HUES64 (cell line): ENCODE data around the gene HSPB3.

Source experiments
- H3K27ac ChIP-seq: 2 replicates; pipeline ENCODE4 v1.7.0; 2013; ENCODE audit warnings: low read depth, low read length, inconsistent platforms
- H3K27me3 ChIP-seq: 2 replicates; pipeline ENCODE4 v1.6.1; 2013; ENCODE audit warnings: mild to moderate bottlenecking, low read length; ENCODE audit not compliant: insufficient read depth
- H3K36me3 ChIP-seq: 2 replicates; pipeline ENCODE4 v1.6.1; 2013; ENCODE audit warnings: mild to moderate bottlenecking, low read length; ENCODE audit not compliant: insufficient read depth
- H3K4me1 ChIP-seq: 2 replicates; pipeline ENCODE4 v1.6.1; 2013; ENCODE audit warnings: mild to moderate bottlenecking, low read length, moderate library complexity; ENCODE audit not compliant: insufficient read depth
- H3K4me3 ChIP-seq: 2 replicates; pipeline ENCODE4 v1.5.1; 2013; ENCODE audit warnings: mild to moderate bottlenecking, low read length, moderate library complexity
- H3K9ac ChIP-seq: 2 replicates; pipeline ENCODE4 v1.6.1; 2013; ENCODE audit warnings: mild to moderate bottlenecking, low read depth, low read length
- H3K9me3 ChIP-seq: 2 replicates; pipeline ENCODE4 v1.6.1; 2013; ENCODE audit warnings: low read depth, low read length; ENCODE audit not compliant: insufficient read depth
- WGBS: fragments of 150-250, 120-280 bp; methylation state at CpG from one replicate; pipeline ENCODE4 v1.1.7; 2013; ENCODE audit warnings: missing lambda C conversion rate; 5-methylcytosine and 5-hydroxymethylcytosine counted together

HSPB3 gene

DNA sequence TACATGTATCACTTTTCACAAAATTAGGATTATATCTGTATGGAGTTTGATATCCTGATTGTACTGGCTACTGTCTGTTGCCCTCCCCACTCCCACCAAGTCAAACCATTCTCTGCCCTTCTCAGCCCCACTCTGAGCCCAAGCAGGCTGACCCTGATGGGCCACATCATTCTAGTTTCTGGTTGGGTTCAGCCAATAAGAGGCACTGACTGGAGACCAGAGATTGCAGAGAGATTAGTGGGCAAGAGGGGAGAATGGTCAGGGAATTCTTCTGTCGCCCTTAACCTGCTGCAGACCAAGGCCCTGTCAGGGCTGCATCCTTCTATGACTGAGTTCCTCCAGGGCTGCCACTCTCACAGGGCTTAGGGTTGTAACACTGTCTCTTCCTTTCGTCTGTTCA is 2.7 kb downstream of the HSPB3 start:
- Histone ChIP-seq H3K36me3 (no peaks in the 10 kb centered on the region), H3K9ac (no peak overlapping the region), H3K27me3 (no peaks in the 10 kb centered on the region), H3K4me3 (no peak overlapping the region), H3K9me3 (peaks cover 14% of the 10 kb centered on the region), H3K4me1 (peaks cover 14% of the 10 kb centered on the region), H3K27ac (no peak overlapping the region)
- 84% methylated on average over 2 of the region's 2 CpGs for WGBS

DNA sequence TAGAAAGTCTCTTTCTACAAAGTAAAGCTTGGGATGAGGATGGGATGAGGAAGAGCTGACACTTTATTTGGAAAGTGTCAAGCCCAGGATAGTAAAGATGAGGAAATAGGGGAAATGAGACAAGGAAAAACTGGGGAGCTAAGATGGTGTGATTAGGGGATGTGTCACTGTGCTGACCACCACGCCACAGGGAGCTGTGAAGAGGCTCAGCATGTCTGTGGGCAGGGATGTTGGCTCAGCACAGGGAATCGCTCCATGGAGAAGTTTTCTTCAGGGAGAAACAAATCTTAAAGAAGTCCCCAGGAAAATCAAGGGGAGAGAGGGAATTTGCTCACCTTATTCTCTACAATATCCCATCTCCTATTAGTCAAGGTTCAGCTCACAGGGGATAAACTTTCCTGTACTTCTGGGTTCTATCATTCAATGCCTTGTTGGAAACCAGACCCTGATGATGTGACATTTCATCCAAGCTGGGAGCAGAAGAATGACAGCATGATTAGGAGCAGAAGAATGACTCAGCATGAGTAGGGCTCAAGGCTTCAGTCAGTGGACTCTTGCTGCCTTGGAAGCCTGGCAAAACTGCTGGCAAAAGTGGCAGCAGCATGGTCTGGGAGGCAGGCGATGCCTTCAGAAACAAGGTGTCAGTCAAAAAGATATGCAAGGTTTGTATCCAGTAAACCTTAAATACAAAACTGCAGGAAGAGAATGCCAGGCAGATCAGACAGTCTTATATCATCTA is 4.9 kb downstream of the HSPB3 start:
- peaks cover 14% of the 10 kb centered on the region for H3K9me3 ChIP-seq
- H3K27ac ChIP-seq: no peak overlapping the region
- H3K9ac ChIP-seq: no peak overlapping the region
- H3K4me1 ChIP-seq: peaks cover 14% of the 10 kb centered on the region
- no peaks in the 10 kb centered on the region for H3K27me3 ChIP-seq
- H3K36me3 ChIP-seq: no peaks in the 10 kb centered on the region
- WGBS: 88% methylated on average over 3 of the region's 3 CpGs
- H3K4me3 ChIP-seq: no peak overlapping the region

- H3K9ac ChIP-seq: no peak overlapping the region
- H3K9me3 ChIP-seq: peaks cover 14% of the 10 kb centered on the region
- H3K36me3 ChIP-seq: no peaks in the 10 kb centered on the region
- 77% methylated on average over 5 of the region's 5 CpGs for WGBS
- H3K4me1 ChIP-seq: peaks cover 8% of the 10 kb centered on the region; the same call in 1 of the 2 replicates
- no peak overlapping the region for H3K27ac ChIP-seq
- H3K27me3 ChIP-seq: no peaks in the 10 kb centered on the region
- no peak overlapping the region for H3K4me3 ChIP-seq
Observed at GRCh38 chr5:54462281-54462680, 6.8 kb downstream of the HSPB3 start.

DNA sequence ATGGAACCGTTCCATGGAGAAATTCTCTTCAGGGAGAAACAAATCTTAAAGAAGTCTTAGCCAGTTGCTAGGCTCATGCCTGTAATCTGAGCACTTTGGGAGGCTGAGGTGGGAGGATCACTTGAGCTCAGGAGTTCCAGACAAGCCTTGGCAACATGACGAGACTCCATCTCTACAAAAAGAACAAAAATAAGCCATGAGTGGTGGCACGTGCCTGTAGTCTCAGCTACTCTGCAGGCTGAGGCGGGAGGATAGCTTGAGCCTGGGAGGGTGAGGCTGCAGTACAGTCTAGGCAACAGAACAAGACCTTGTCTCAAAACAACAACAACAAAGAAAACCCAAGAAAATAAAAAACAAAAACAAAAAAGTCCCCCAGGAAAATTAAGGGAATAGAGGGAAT is 8.2 kb downstream of the HSPB3 start:
- Histone ChIP-seq H3K27ac (no peak overlapping the region), H3K27me3 (no peaks in the 10 kb centered on the region), H3K4me1 (no peaks in the 10 kb centered on the region), H3K9ac (no peak overlapping the region), H3K4me3 (no peak overlapping the region), H3K36me3 (no peaks in the 10 kb centered on the region), H3K9me3 (peaks cover 14% of the 10 kb centered on the region)
- WGBS: 93% methylated on average over 4 of the region's 4 CpGs

GRCh38 chr5:54469622-54470021 is 14.1 kb downstream of the HSPB3 start:
- no peaks in the 10 kb centered on the region for H3K36me3 ChIP-seq
- 81% methylated on average over 2 of the region's 2 CpGs for WGBS
- H3K4me3 ChIP-seq: no peak overlapping the region
- H3K27ac ChIP-seq: no peak overlapping the region
- no peaks in the 10 kb centered on the region for H3K27me3 ChIP-seq
- no peaks in the 10 kb centered on the region for H3K4me1 ChIP-seq
- no peaks in the 10 kb centered on the region for H3K9me3 ChIP-seq
- no peak overlapping the region for H3K9ac ChIP-seq

- Histone ChIP-seq H3K36me3 (no peaks in the 10 kb centered on the region), H3K4me3 (no peak overlapping the region), H3K27me3 (no peaks in the 10 kb centered on the region), H3K9me3 (no peaks in the 10 kb centered on the region), H3K9ac (no peak overlapping the region), H3K4me1 (no peaks in the 10 kb centered on the region), H3K27ac (no peak overlapping the region)
- WGBS: 95% methylated on average over 2 of the region's 2 CpGs
Observed at GRCh38 chr5:54470128-54470527, 14.6 kb downstream of the HSPB3 start.

- Histone ChIP-seq H3K27me3 (no peaks in the 10 kb centered on the region), H3K36me3 (no peaks in the 10 kb centered on the region), H3K9me3 (no peaks in the 10 kb centered on the region), H3K4me3 (no peak overlapping the region), H3K27ac (no peak overlapping the region), H3K4me1 (no peaks in the 10 kb centered on the region), H3K9ac (no peak overlapping the region)
- WGBS: 88% methylated on average over 1 of the region's 1 CpG
Observed at GRCh38 chr5:54470677-54471076, 15.2 kb downstream of the HSPB3 start.

DNA sequence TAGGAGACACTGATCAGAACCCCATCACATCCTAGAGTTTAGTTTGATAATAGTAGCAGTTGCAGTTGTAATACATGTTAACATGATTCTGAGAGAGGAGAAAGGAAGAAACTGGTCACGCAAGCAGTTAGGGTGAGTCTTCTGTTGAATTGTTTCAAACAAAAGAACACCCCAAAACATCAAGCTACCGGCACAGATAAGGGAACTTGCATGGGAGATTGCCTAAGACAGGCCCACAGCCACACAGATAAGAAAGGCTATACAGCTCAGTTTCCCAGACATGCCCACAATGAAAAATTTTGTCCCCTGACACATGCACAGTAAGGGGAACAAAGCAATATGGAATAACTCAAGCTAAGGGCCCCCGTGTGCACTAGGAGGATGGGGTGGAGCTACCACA is 15.9 kb downstream of the HSPB3 start:
- no peaks in the 10 kb centered on the region for H3K27me3 ChIP-seq
- no peak overlapping the region for H3K9ac ChIP-seq
- H3K27ac ChIP-seq: no peak overlapping the region
- H3K9me3 ChIP-seq: no peaks in the 10 kb centered on the region
- H3K4me3 ChIP-seq: no peak overlapping the region
- no peaks in the 10 kb centered on the region for H3K4me1 ChIP-seq
- 76% methylated on average over 3 of the region's 3 CpGs for WGBS
- H3K36me3 ChIP-seq: no peaks in the 10 kb centered on the region

DNA sequence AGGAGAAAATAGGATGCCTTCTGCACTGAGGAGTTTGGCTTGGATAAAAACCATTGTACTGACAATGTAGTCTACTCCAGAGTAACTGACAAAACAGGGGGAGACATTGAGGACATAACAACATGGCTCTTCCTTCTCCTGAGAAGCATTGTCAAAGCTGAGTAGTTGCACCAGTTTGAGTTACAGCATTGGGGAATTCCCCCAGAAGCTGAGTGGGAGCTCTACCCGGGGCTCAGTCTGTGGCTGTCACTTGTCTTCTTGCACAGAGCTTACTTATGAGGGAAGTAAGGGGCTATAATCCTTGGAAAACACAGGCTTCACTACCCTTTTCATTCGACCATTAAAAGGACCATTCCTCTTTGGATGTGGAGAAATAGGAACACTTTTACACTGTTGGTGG is 21.2 kb downstream of the HSPB3 start:
- H3K36me3 ChIP-seq: no peaks in the 10 kb centered on the region
- H3K4me3 ChIP-seq: no peak overlapping the region
- WGBS: 90% methylated on average over 2 of the region's 2 CpGs
- H3K27ac ChIP-seq: no peak overlapping the region
- no peaks in the 10 kb centered on the region for H3K27me3 ChIP-seq
- no peaks in the 10 kb centered on the region for H3K4me1 ChIP-seq
- H3K9ac ChIP-seq: no peak overlapping the region
- no peaks in the 10 kb centered on the region for H3K9me3 ChIP-seq

DNA sequence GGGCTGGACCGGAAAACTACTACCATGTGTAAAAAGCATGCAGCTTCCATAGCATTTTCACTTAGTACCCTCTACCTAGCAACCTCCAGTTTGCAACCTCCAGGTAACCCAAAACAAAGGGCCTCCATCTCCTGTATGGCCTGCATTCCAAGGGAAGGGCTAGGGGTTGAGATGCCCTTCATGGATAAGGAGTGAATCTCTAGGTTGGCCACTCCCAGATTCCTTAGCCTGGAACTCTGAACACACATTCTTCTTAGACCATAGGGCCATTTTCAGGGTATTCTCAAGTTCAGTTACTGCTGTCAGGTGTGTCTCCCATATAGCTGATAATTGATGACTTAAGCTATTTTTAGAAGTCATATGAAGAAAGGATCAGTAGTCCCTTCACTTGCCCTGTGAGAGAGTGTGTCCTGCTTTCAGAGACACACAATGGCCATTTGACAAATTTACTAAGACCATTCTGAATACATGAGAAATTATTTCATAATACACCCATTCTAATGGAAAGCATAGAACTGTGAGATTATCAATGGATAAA is 22.5 kb downstream of the HSPB3 start:
- Histone ChIP-seq H3K27ac (no peak overlapping the region), H3K9me3 (no peaks in the 10 kb centered on the region), H3K27me3 (no peaks in the 10 kb centered on the region), H3K4me3 (no peak overlapping the region), H3K9ac (no peak overlapping the region), H3K4me1 (no peaks in the 10 kb centered on the region), H3K36me3 (no peaks in the 10 kb centered on the region)
- WGBS: 91% methylated on average over 1 of the region's 1 CpG

GRCh38 chr5:54480296-54480695 is 24.8 kb downstream of the HSPB3 start:
- Histone ChIP-seq H3K4me1 (no peaks in the 10 kb centered on the region), H3K9ac (no peak overlapping the region), H3K27ac (no peak overlapping the region), H3K36me3 (no peaks in the 10 kb centered on the region), H3K9me3 (no peaks in the 10 kb centered on the region), H3K4me3 (no peak overlapping the region), H3K27me3 (no peaks in the 10 kb centered on the region)
